Measurements from ENCODE around the gene HIF3A.

- TF ChIP-seq CREB1 (IDR thresholded peaks at IDR 0.05) = no peak
- no peak for TF ChIP-seq CREB1 (CRISPR knock-in tag; IDR thresholded peaks at IDR 0.05)
- TF ChIP-seq USF2 (CRISPR knock-in tag; IDR thresholded peaks at IDR 0.05) = no peak
- no peak for TF ChIP-seq PRDM10 (IDR thresholded peaks at IDR 0.05; ENCODE audit: partially characterized antibody)
- no peak for TF ChIP-seq IRF9 (tag; IDR thresholded peaks at IDR 0.05)
- TF ChIP-seq MAFF (IDR thresholded peaks at IDR 0.05; ENCODE audit: low read length) = no peak
- no peak for TF ChIP-seq MNT (conservative IDR thresholded peaks at IDR 0.05)
- no peak for TF ChIP-seq MEIS2 (IDR thresholded peaks at IDR 0.05; ENCODE audit: partially characterized antibody)
- no peak for TF ChIP-seq CBX5 (IDR thresholded peaks at IDR 0.05; ENCODE audit: borderline replicate concordance, low read depth)
These were observed 31.2 kb downstream of the HIF3A start for GRCh38 chr19:46328079-46328478.
